ENCODE data around the gene MORN3. TPM values are rescaled to one million over a fixed set of nuclear protein-coding genes. Genes with fewer than 3 reads are reported as not detected.

The MORN3 gene
- total and polyA plus RNA-seq, 2 of the 4 experiments (the other 2 are of a cell fraction): 0.18 to 0.22 TPM

- Histone ChIP-seq H3K4me1 (ENCODE audit: control insufficient read depth, insufficient read depth, low read length) (peaks cover 23% of the 10 kb centered on the region), H3K56ac (ENCODE audit: extremely low read depth, insufficient read depth, low read length) (no peak overlapping the region), H3K9ac (ENCODE audit: low read depth, low read length) (no peak overlapping the region), H3K9me1 (ENCODE audit: insufficient read depth, low read length) (peaks cover 19% of the 10 kb centered on the region), H3K27me3 (ENCODE audit: control insufficient read depth, insufficient read depth, low read length) (no peaks in the 10 kb centered on the region), H4K8ac (ENCODE audit: low read depth in 2 of 2, low read length in 2 of 2) (no peak overlapping the region), H4K20me1 (ENCODE audit: insufficient read depth, low read length) (peaks cover 16% of the 10 kb centered on the region), H3K14ac (replicated peaks; ENCODE audit: low read depth, low read length) (no peak overlapping the region), H3K4ac (ENCODE audit: low read depth, low read length) (0 out of 2 replicates have a peak overlapping the region, but pooled peaks have one; percentile 21), H3K4me2 (ENCODE audit: low read depth, low read length) (no peak overlapping the region), H3K27ac (ENCODE audit: insufficient read depth, low read length) (no peak overlapping the region), H3K79me1 (ENCODE audit: low read depth in 1 of 2, low read length in 2 of 2) (peaks cover 33 to 62% of the 10 kb centered on the region in 2 experiments), H2AK9ac (replicated peaks; ENCODE audit: low read depth, low read length, poor library complexity) (no peak overlapping the region), H3K23ac (ENCODE audit: low read depth, low read length) (no peak overlapping the region), H3K36me3 (ENCODE audit: control insufficient read depth, insufficient read depth, low read length) (no peaks in the 10 kb centered on the region), H2AFZ (replicated peaks; ENCODE audit: low read length, poor library complexity) (no peak overlapping the region), H2BK15ac (ENCODE audit: low read depth, low read length) (peak overlapping the region; percentile 48; the same call in 1 of the 3 replicates), H2AK5ac (ENCODE audit: low read depth, low read length) (peak overlapping the region; percentile 62), H4K5ac (ENCODE audit: low read depth, low read length) (no peak overlapping the region), H3K18ac (ENCODE audit: low read depth, low read length) (no peak overlapping the region), H2BK20ac (ENCODE audit: low read depth, low read length) (no peak overlapping the region), H3K9me3 (ENCODE audit: control insufficient read depth, insufficient read depth, low read length) (no peaks in the 10 kb centered on the region), H2BK5ac (ENCODE audit: low read depth, low read length, poor library complexity, severe bottlenecking) (no peak overlapping the region), H4K91ac (ENCODE audit: insufficient read depth, low read depth, low read length) (no peak overlapping the region), H2BK120ac (ENCODE audit: low read depth, low read length) (no peak overlapping the region), H3K4me3 (ENCODE audit: insufficient read depth, low read depth, low read length) (no peak overlapping the region)
- dilution Hi-C loops (cut with HindIII; ENCODE audit: low sequenced_read_pairs, unreplicated experiment) (no loop called here), intact Hi-C loops (cut with micrococcal nuclease) (no loop called here), in situ Hi-C loops (cut with MboI; ENCODE audit: low sequenced_read_pairs) (no loop called here)
- BruUV-seq (replicated peaks): no TSS peak
- no peak for DNase-seq
- ATAC-seq (ENCODE audit: low read depth): no peak
- WGBS, 2 experiments (ENCODE audit: extremely low coverage in 2 of 2, insufficient read length in 1 of 2): 93% methylated on average over 3 of the region's 7 CpGs; no CpG with 5 or more reads in 1 of the 2 experiments
- TF ChIP-seq CTCF (conservative IDR thresholded peaks at IDR 0.05; ENCODE audit: low read depth, low read length) (no peak), RCOR1 (IDR thresholded peaks at IDR 0.05; ENCODE audit: insufficient replicate concordance, low read length) (no peak), MAFK (IDR thresholded peaks at IDR 0.05; ENCODE audit: low read depth, low read length) (no peak), MAZ (IDR thresholded peaks at IDR 0.05; ENCODE audit: borderline replicate concordance, low read depth, low read length) (no peak), BHLHE40 (IDR thresholded peaks at IDR 0.05; ENCODE audit: low read depth, low read length) (no peak), RAD21 (IDR thresholded peaks at IDR 0.05; ENCODE audit: low read length) (no peak), SMC3 (IDR thresholded peaks at IDR 0.05; ENCODE audit: low read depth, low read length) (no peak), RFX5 (IDR thresholded peaks at IDR 0.05; ENCODE audit: low read depth, low read length) (no peak), CHD1 (IDR thresholded peaks at IDR 0.05; ENCODE audit: low read depth, low read length) (no peak), MXI1 (IDR thresholded peaks at IDR 0.05; ENCODE audit: borderline replicate concordance, low read depth, low read length) (no peak)
- TF ChIP-seq, protein P1, sequence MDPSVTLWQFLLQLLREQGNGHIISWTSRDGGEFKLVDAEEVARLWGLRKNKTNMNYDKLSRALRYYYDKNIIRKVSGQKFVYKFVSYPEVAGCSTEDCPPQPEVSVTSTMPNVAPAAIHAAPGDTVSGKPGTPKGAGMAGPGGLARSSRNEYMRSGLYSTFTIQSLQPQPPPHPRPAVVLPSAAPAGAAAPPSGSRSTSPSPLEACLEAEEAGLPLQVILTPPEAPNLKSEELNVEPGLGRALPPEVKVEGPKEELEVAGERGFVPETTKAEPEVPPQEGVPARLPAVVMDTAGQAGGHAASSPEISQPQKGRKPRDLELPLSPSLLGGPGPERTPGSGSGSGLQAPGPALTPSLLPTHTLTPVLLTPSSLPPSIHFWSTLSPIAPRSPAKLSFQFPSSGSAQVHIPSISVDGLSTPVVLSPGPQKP (IDR thresholded peaks at IDR 0.05; ENCODE audit: borderline replicate concordance, low read depth, low read length): no peak
- ChIA-PET POLR2A (ENCODE audit: unreplicated experiment) (no interaction called here), CTCF (no interaction called here)
Observed at GRCh38 chr12:121630791-121631355, 38.6 kb downstream of the MORN3 start.

Data from IMR-90 (cell line).